ENCODE results near the gene NUP214. TPM values are rescaled to one million over a fixed set of nuclear protein-coding genes. Genes with fewer than 3 reads are reported as not detected.

The NUP214 gene
- 7.6 and 8.0 TPM in 2 replicates for polyA plus RNA-seq (2012; rRNA removed)
- polyA plus RNA-seq (2012; cell fraction: cytosol; rRNA removed): 3.6 and 4.9 TPM in 2 replicates
- polyA plus RNA-seq (2012; cell fraction: nucleus; rRNA removed): 19.0 and 24.8 TPM in 2 replicates

DNA sequence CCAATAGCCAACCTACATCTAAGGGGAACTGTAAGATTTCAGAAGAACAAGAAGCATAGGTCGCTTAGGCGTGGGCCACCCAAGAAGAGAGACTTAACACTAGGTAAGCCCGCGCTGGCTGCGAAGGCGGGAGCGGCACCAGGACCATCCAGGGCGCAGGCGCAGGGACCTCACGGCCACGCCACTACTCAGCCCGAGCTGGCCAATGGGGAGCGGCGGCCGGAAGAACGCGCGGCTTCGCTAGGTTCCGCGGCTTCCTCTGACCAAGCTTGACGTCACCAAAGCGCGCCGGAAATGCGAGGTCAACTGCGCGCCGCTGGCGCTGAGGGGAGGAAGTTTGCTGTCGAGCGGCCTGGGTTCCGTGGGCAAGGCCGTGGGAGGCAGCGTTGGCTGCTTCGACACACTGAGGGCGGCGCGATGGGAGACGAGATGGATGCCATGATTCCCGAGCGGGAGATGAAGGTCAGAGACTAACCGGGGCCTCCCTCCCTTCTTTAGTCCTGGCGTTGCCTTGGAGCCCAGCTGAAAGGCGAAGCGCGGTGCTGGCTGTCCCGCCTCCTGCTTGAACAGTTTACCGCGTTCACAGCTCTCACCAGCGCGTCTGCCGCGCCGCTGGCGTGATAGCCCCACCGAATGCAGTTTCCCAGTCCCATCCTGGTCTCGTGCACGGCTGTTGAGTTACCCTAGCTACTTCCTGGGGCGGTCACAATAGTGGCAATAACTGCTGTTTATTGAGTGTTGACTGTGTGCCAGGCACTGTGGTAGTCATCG, at the start of gene NUP214:
Gene NUP214, plus strand, starts transcription at position 299 of the 771 bp plus-strand sequence. Its CDS starts 119 bp downstream, at position 418.
- peak within 1 kb of the TSS; percentile 66 to 74 for H3K27ac ChIP-seq (ENCODE audit: low read depth in 2 of 2, low read length in 1 of 2)
- WGBS (ENCODE audit: low lambda C conversion rate): 2% methylated on average over 22 of the region's 61 CpGs
- peaks cover 43% of the 10 kb centered on the region for H3K79me2 ChIP-seq (ENCODE audit: insufficient read depth)
- no peaks in the 10 kb centered on the region for H3K9me2 ChIP-seq
- no peaks in the 10 kb centered on the region for H4K20me1 ChIP-seq (ENCODE audit: insufficient read depth)
- H3K4me2 ChIP-seq: peak within 1 kb of the TSS; percentile 93
- ChIA-PET CTCF (interaction anchor here (1.3 to 2.1 kb wide), 5 partner anchors 12 to 79 kb away, joined by 3 to 8 read pairs (median 5); no protein-coding TSS in a partner anchor), POLR2A (interaction anchor here (0.6 to 1.4 kb wide), 8 partner anchors 8 to 248 kb away, joined by 3 to 13 read pairs (median 3); no protein-coding TSS in a partner anchor)
- peak within 1 kb of the TSS; percentile 85 to 92 for H3K4me3 ChIP-seq (ENCODE audit: low read depth in 2 of 2, low read length in 1 of 2)
- H3K36me3 ChIP-seq (replicated peaks in 1 of 2; ENCODE audit: control insufficient read depth in 1 of 2, insufficient read depth in 2 of 2, low read length in 1 of 2): peaks cover 21 to 35% of the 10 kb centered on the region in 2 experiments
- H3K4me1 ChIP-seq (ENCODE audit: control insufficient read depth in 1 of 2, insufficient read depth in 2 of 2, low read depth in 1 of 2, low read length in 1 of 2): peaks cover 10% of the 10 kb centered on the region in 2 experiments; a peak in 2 of 4 replicates
- H3K27me3 ChIP-seq (ENCODE audit: insufficient read depth): no peaks in the 10 kb centered on the region
- peaks cover 6% of the 10 kb centered on the region for H3F3A ChIP-seq (replicated peaks; ENCODE audit: insufficient read depth)
- H3K9me3 ChIP-seq: no peaks in the 10 kb centered on the region
- peak within 1 kb of the TSS; percentile 84 for H3K9ac ChIP-seq
- peak; percentile 98 for DNase-seq
- H2AFZ ChIP-seq (ENCODE audit: low read depth): peak within 1 kb of the TSS; percentile 99
- TF ChIP-seq, protein P1, sequence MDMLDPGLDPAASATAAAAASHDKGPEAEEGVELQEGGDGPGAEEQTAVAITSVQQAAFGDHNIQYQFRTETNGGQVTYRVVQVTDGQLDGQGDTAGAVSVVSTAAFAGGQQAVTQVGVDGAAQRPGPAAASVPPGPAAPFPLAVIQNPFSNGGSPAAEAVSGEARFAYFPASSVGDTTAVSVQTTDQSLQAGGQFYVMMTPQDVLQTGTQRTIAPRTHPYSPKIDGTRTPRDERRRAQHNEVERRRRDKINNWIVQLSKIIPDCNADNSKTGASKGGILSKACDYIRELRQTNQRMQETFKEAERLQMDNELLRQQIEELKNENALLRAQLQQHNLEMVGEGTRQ (IDR thresholded peaks at IDR 0.05; ENCODE audit: borderline replicate concordance, low read depth, low read length): no peak
- TF ChIP-seq ELF1 (IDR thresholded peaks at IDR 0.05): peak; percentile 95
- TF ChIP-seq, protein P2, sequence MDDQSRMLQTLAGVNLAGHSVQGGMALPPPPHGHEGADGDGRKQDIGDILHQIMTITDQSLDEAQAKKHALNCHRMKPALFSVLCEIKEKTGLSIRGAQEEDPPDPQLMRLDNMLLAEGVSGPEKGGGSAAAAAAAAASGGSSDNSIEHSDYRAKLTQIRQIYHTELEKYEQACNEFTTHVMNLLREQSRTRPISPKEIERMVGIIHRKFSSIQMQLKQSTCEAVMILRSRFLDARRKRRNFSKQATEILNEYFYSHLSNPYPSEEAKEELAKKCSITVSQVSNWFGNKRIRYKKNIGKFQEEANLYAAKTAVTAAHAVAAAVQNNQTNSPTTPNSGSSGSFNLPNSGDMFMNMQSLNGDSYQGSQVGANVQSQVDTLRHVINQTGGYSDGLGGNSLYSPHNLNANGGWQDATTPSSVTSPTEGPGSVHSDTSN (IDR thresholded peaks at IDR 0.05): no peak
- peak; percentile 94 for TF ChIP-seq POLR2AphosphoS5 (IDR thresholded peaks at IDR 0.05; ENCODE audit: low read depth, low read length)
- TF ChIP-seq SMC3 (IDR thresholded peaks at IDR 0.05; ENCODE audit: low read depth, low read length): no peak
- TF ChIP-seq CHD2 (IDR thresholded peaks at IDR 0.05; ENCODE audit: low read length, partially characterized antibody): peak; percentile 97
- 0 out of 2 replicates have a peak, but pooled peaks have one; percentile 14 for TF ChIP-seq FOXM1 (IDR thresholded peaks at IDR 0.05; ENCODE audit: low read depth)
- TF ChIP-seq, protein P3, sequence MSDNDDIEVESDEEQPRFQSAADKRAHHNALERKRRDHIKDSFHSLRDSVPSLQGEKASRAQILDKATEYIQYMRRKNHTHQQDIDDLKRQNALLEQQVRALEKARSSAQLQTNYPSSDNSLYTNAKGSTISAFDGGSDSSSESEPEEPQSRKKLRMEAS (IDR thresholded peaks at IDR 0.05; ENCODE audit: low read depth): peak; percentile 91
- no peak for TF ChIP-seq MEF2A (IDR thresholded peaks at IDR 0.05; ENCODE audit: borderline replicate concordance, low read depth)
- TF ChIP-seq FOSL2 (IDR thresholded peaks at IDR 0.05; ENCODE audit: borderline replicate concordance, low read depth): no peak
- TF ChIP-seq, protein P4, sequence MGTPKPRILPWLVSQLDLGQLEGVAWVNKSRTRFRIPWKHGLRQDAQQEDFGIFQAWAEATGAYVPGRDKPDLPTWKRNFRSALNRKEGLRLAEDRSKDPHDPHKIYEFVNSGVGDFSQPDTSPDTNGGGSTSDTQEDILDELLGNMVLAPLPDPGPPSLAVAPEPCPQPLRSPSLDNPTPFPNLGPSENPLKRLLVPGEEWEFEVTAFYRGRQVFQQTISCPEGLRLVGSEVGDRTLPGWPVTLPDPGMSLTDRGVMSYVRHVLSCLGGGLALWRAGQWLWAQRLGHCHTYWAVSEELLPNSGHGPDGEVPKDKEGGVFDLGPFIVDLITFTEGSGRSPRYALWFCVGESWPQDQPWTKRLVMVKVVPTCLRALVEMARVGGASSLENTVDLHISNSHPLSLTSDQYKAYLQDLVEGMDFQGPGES (IDR thresholded peaks at IDR 0.05; ENCODE audit: low read depth, low read length): no peak
- TF ChIP-seq RAD21 (IDR thresholded peaks at IDR 0.05; ENCODE audit: low read length): no peak
- no peak for TF ChIP-seq EZH2phosphoT487 (IDR thresholded peaks at IDR 0.05; ENCODE audit: borderline replicate concordance, low read depth)
- TF ChIP-seq, protein P5, sequence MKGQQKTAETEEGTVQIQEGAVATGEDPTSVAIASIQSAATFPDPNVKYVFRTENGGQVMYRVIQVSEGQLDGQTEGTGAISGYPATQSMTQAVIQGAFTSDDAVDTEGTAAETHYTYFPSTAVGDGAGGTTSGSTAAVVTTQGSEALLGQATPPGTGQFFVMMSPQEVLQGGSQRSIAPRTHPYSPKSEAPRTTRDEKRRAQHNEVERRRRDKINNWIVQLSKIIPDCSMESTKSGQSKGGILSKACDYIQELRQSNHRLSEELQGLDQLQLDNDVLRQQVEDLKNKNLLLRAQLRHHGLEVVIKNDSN (IDR thresholded peaks at IDR 0.05; ENCODE audit: borderline replicate concordance, low read depth): no peak
- TF ChIP-seq RFX5 (IDR thresholded peaks at IDR 0.05; ENCODE audit: low read length): peak; percentile 80; the same call in 1 of the 2 replicates
- TF ChIP-seq TCF12 (IDR thresholded peaks at IDR 0.05): no peak
- TF ChIP-seq MXI1 (IDR thresholded peaks at IDR 0.05; ENCODE audit: low read depth, low read length): peak; percentile 95
- TF ChIP-seq RXRA (IDR thresholded peaks at IDR 0.05; ENCODE audit: borderline replicate concordance, low read depth): no peak
- TF ChIP-seq TAF1 (IDR thresholded peaks at IDR 0.05; ENCODE audit: borderline replicate concordance, low read depth, low read length): peak; percentile 85; the same call in 1 of the 2 replicates
- TF ChIP-seq, protein P6, sequence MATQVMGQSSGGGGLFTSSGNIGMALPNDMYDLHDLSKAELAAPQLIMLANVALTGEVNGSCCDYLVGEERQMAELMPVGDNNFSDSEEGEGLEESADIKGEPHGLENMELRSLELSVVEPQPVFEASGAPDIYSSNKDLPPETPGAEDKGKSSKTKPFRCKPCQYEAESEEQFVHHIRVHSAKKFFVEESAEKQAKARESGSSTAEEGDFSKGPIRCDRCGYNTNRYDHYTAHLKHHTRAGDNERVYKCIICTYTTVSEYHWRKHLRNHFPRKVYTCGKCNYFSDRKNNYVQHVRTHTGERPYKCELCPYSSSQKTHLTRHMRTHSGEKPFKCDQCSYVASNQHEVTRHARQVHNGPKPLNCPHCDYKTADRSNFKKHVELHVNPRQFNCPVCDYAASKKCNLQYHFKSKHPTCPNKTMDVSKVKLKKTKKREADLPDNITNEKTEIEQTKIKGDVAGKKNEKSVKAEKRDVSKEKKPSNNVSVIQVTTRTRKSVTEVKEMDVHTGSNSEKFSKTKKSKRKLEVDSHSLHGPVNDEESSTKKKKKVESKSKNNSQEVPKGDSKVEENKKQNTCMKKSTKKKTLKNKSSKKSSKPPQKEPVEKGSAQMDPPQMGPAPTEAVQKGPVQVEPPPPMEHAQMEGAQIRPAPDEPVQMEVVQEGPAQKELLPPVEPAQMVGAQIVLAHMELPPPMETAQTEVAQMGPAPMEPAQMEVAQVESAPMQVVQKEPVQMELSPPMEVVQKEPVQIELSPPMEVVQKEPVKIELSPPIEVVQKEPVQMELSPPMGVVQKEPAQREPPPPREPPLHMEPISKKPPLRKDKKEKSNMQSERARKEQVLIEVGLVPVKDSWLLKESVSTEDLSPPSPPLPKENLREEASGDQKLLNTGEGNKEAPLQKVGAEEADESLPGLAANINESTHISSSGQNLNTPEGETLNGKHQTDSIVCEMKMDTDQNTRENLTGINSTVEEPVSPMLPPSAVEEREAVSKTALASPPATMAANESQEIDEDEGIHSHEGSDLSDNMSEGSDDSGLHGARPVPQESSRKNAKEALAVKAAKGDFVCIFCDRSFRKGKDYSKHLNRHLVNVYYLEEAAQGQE (IDR thresholded peaks at IDR 0.05; ENCODE audit: low read depth, low read length): no peak
- TF ChIP-seq, protein P7, sequence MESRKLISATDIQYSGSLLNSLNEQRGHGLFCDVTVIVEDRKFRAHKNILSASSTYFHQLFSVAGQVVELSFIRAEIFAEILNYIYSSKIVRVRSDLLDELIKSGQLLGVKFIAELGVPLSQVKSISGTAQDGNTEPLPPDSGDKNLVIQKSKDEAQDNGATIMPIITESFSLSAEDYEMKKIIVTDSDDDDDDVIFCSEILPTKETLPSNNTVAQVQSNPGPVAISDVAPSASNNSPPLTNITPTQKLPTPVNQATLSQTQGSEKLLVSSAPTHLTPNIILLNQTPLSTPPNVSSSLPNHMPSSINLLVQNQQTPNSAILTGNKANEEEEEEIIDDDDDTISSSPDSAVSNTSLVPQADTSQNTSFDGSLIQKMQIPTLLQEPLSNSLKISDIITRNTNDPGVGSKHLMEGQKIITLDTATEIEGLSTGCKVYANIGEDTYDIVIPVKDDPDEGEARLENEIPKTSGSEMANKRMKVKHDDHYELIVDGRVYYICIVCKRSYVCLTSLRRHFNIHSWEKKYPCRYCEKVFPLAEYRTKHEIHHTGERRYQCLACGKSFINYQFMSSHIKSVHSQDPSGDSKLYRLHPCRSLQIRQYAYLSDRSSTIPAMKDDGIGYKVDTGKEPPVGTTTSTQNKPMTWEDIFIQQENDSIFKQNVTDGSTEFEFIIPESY (IDR thresholded peaks at IDR 0.05; ENCODE audit: borderline replicate concordance, low read depth): peak; percentile 95
- peak; percentile 68; the same call in 1 of the 2 replicates for TF ChIP-seq YY1 (IDR thresholded peaks at IDR 0.05; ENCODE audit: low read depth)

Measured in SK-N-SH (cell line).